Right lobe of liver (tissue), 6 donors: ENCODE measurements around the gene ATAD3C. TPM values are rescaled to one million over a fixed set of nuclear protein-coding genes. Genes with fewer than 3 reads are reported as not detected.

Experiments
- ATAC-seq, 4 donors: fragments of 200-7000 bp; cut with Tn5 transposase; one replicate each; pipeline ENCODE4 v1.9.1; 2020; ENCODE audit warnings: mild to moderate bottlenecking in 4 of 4, moderate library complexity in 4 of 4
- DNase-seq, 3 donors: peaks; one replicate each; pipeline ENCODE4 v3.0.0-alpha.2; 2020
- H3K27ac ChIP-seq, 3 donors: fragments of 200-600 bp; one replicate each; pipeline ENCODE4 v1.8.0; 2022
- H3K27me3 ChIP-seq, 2 donors: fragments of 200-600 bp; one replicate each; pipeline ENCODE4 v1.8.0; 2022
- H3K36me3 ChIP-seq, 4 donors: fragments of 200-600 bp; sonication (generic) in 1 of 4; one replicate each; pipeline versions ENCODE4 v1.5.1 to v1.8.0; 2017 to 2022; ENCODE audit warnings: control low read depth in 1 of 4
- H3K4me1 ChIP-seq, 4 donors: fragments of 200-600 bp; sonication (generic) in 1 of 4; one replicate each; pipeline versions ENCODE4 v1.5.1 to v1.8.0; 2017 to 2022; ENCODE audit warnings: control low read depth in 1 of 4
- H3K4me3 ChIP-seq, 3 donors: fragments of 200-600 bp; one replicate each; pipeline ENCODE4 v1.8.0; 2022
- H3K9me3 ChIP-seq, 4 donors: fragments of 200-600 bp; sonication (generic) in 1 of 4; one replicate each; pipeline versions ENCODE4 v1.5.1 to v1.8.0; 2017 to 2022; ENCODE audit warnings: control low read depth in 1 of 4
- CTCF ChIP-seq, 4 donors: fragments of 200-600 bp in 3 of 4; fragments of 450-650 bp in 1 of 4; IDR thresholded peaks; one replicate each; pipeline versions ENCODE4 v1.5.1 to v1.8.0; 2016 to 2022; ENCODE audit warnings: antibody characterized with exemption in 4 of 4, mild to moderate bottlenecking in 2 of 4
- POLR2A ChIP-seq: fragments of 450-650 bp; IDR thresholded peaks from one replicate; pipeline ENCODE4 v1.6.1; 2017; ENCODE audit warnings: antibody characterized with exemption, mild to moderate bottlenecking
- WGBS: methylation state at CpG from one replicate; pipeline ENCODE4 v1.1.6; 2018; ENCODE audit warnings: low coverage, low lambda C conversion rate; ENCODE audit not compliant: insufficient coverage; ENCODE audit errors: missing lambda C conversion rate; 5-methylcytosine and 5-hydroxymethylcytosine counted together
- intact Hi-C, 2 donors: fragments of 100-400 bp; cut with DNase I; formaldehyde crosslinking; loops; one replicate each; pipeline versions ENCODE4 v1.11.2 to v1.14.1; 2022
- total RNA-seq, 6 experiments: library from RNA; depleted of rRNA in 2 of 6; stranded (reverse); fragments of >200 nt in 2 of 6; fragmentation: NEBNext Ultra II Directional in 3 of 6; extraction: Animal tissue kit (Norgen Biotek cat#: 25700) in 3 of 6; gene quantifications; one replicate each; pipeline versions ENCODE4 v1.1.0 to v1.2.4, GENCODE V29; 2016 to 2023
- donor health status: DM: no; HTN: yes; CAD: no.
- donor health status: DM: no; HTN: no; CAD: no.
- donor health status: DM: no; HTN: no; CAD: no.
- donor health status: DM: no; HTN: yes; CAD: no.
- donor health status: DM: no; HTN: yes; CAD: no.

Gene ATAD3C
- total RNA-seq, 6 experiments from 2014 or later: 0.74 to 3.1 (median 1.9) TPM

- DNase-seq: peak in 1 of 3 donors; percentile 47
- Histone ChIP-seq H3K4me1 (peaks cover 0 to 13% (median 4%) of the 10 kb centered on the region in 4 donors), H3K4me3 (no peak overlapping the region), H3K9me3 (no peaks in the 10 kb centered on the region), H3K27ac (no peak overlapping the region), H3K36me3 (no peaks in the 10 kb centered on the region), H3K27me3 (no peaks in the 10 kb centered on the region)
- TF ChIP-seq POLR2A (no peak), CTCF (IDR thresholded peaks at IDR 0.05) (no peak)
- no CpG with 5 or more reads among the region's 12 CpGs for WGBS
- intact Hi-C loops: no loop called here
- no peak for ATAC-seq
Measured at GRCh38 chr1:1425426-1425752, 24.1 kb upstream of the ATAD3C start.

- H3K27ac ChIP-seq: no peak overlapping the region
- H3K4me3 ChIP-seq: no peak overlapping the region
- intact Hi-C loops: no loop called here
- DNase-seq (peak in 1 of 3 donors; percentile 53), ATAC-seq (no peak)
- no peak for TF ChIP-seq CTCF (IDR thresholded peaks at IDR 0.05)
- TF ChIP-seq POLR2A: no peak
- no peaks in the 10 kb centered on the region for H3K9me3 ChIP-seq
- H3K27me3 ChIP-seq: no peaks in the 10 kb centered on the region
- WGBS: 26% methylated on average over 2 of the region's 33 CpGs
- no peaks in the 10 kb centered on the region for H3K36me3 ChIP-seq
- peaks cover 0 to 18% (median 6%) of the 10 kb centered on the region in 4 donors for H3K4me1 ChIP-seq
Measured at GRCh38 chr1:1425753-1426495, 23.6 kb upstream of the ATAD3C start.

- TF ChIP-seq POLR2A (no peak), CTCF (IDR thresholded peaks at IDR 0.05) (no peak)
- intact Hi-C loops: no loop called here
- H3K27me3 ChIP-seq: no peaks in the 10 kb centered on the region
- WGBS: 58% methylated on average over 11 of the region's 19 CpGs
- H3K36me3 ChIP-seq: no peaks in the 10 kb centered on the region
- peak in 1 of 3 donors; percentile 15 for DNase-seq
- ATAC-seq: no peak
- H3K9me3 ChIP-seq: no peaks in the 10 kb centered on the region
- H3K27ac ChIP-seq: no peak overlapping the region
- no peak overlapping the region for H3K4me3 ChIP-seq
- H3K4me1 ChIP-seq: peaks cover 0 to 23% (median 10%) of the 10 kb centered on the region in 4 donors
Measured at GRCh38 chr1:1426496-1427105, 22.9 kb upstream of the ATAD3C start.

- DNase-seq: peak in 1 of 3 donors; percentile 55
- Histone ChIP-seq H3K4me3 (peak overlapping the region in 1 of 3 donors; percentile 13), H3K27ac (no peak overlapping the region), H3K4me1 (peaks cover 0 to 26% (median 11%) of the 10 kb centered on the region in 4 donors), H3K9me3 (no peaks in the 10 kb centered on the region), H3K36me3 (no peaks in the 10 kb centered on the region), H3K27me3 (no peaks in the 10 kb centered on the region)
- no peak for TF ChIP-seq CTCF (IDR thresholded peaks at IDR 0.05)
- TF ChIP-seq POLR2A: no peak
- ATAC-seq: no peak
- WGBS: 33% methylated on average over 34 of the region's 66 CpGs
- intact Hi-C loops: no loop called here
Measured at GRCh38 chr1:1427106-1427819, 22.2 kb upstream of the ATAD3C start.
